HG03469 (cell line): Measurements from ENCODE around the gene FMOD.

Experiments
- ATAC-seq: cut with Tn5 transposase; IDR thresholded peaks from one replicate; pipeline ENCODE4 v1.9.1; 2021; ENCODE audit warnings: mild to moderate bottlenecking, moderate library complexity, moderate number of reproducible peaks; ENCODE audit not compliant: unreplicated experiment

FMOD gene

DNA sequence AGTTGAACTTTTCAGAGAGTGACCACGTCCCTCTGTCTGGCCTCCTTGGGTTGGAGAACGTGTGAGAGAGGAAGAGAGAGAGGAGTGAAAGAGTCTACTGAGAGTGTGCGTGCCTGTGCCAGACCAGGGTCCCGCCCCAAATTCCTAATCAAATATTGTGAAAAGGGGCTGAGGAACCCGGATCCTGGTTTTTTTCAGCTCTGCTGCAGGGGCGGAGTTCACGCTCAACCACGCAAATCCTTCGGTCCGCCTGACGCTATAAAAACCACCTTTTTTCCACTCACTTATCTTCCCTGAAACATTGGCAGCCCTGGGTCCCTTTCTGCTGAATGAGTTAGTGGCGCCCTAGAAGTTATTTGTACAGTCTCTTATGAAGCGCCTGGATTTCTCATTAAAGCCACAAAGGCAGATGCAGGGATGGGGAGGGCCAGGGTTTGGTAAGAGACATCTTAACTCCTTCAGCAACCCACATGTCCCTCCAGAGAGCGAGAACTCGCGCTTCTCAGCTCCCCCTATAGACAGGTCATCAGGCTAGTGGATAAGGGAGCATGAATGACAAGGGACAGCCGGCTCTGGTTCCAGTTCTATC is at the start of gene FMOD:
FMOD (minus strand) TSS at position 86 of the 589 bp plus-strand sequence. CDS start 2,852 bp downstream, outside the sequence.
- ATAC-seq = no peak

DNA sequence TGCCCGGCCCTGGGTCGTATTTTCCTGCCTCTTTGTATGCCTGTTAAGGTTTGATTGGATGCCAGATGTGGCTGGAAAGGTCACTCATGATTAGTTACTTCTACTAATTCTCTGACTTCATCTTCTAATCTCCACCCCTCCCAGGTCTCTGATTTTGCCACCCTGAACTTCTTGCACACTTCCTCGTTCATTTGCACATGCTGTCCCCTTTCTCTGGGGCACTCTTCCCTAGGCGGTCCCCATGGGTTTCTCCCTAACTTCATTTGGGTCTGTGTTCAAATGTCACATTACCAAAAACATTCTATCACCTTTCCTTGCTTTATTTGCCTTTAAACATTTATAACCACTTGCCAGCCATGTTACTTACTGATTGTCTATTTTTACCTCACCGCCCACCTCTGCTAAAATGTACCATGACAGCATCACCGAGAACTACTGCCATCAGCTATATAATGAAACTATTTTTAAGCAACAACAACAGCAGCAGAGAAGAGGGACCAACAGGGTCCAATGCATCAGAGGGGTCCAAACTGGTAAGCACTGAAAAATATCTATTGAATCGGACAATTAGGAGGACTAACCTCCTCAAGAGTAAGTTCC is 45.8 kb upstream of the FMOD start:
- no peak for ATAC-seq

DNA sequence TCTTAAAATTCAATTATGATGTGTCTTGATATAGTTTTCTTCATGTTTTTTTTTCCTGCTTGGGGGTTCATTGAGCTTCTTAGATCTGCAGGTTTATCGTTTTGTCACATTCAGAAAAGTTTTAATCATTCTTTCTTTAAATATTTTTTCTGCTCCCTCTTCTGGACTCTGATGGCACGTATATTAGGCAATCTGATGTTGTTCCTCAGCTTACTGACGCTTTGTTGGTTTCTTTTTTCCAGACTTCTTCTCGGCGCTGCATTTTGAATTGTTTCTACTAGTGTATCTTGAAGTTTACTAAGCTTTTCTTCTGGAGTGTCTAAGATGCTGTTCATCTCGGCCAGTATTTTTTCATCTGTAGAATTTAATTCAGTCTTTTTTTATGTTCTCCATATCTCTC is 44.8 kb upstream of the FMOD start:
- ATAC-seq = no peak

DNA sequence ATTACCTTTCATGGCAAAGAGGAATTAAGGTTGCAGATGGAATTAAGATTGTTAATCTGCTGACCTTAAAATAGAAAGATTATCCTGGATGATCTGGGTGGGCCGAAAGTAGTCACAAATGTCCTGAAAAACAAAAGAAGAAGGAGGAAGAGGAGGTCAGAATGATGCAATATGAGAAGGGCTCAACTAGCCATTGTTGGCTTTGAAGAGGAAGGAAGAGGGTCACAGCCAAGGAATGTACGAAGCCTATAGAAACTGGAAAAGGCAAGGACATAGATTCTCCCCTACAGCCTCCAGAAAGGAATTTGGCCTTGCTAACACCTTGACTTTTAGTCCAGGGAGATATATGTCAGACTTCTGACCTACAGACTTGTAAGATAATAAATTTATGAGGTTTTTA is 39.4 kb upstream of the FMOD start:
- ATAC-seq = no peak

DNA sequence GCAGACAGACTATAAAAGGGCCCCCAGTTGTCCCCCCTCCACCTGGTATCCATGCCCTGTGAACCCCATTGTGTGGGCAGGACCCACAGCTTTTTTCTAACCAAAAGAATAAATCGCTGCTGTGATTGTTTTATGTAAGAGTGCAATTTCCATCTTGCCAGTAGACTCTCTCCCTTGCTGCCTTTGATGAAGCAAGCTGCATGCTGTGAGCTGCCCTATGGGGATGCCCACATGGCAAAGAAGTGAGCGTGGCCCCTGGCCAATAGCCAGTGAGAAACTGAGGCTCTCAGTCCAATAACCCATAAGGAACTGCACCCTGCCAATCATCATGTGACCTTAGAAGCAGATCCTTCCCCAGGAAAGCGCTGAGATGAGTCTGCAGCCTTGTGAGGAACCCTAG is 37.8 kb upstream of the FMOD start:
- no peak for ATAC-seq

GRCh38 chr1:203382026-203382425 is 31.1 kb upstream of the FMOD start:
- no peak for ATAC-seq

- no peak for ATAC-seq
These were observed 30.3 kb upstream of the FMOD start for GRCh38 chr1:203381151-203381751.

DNA sequence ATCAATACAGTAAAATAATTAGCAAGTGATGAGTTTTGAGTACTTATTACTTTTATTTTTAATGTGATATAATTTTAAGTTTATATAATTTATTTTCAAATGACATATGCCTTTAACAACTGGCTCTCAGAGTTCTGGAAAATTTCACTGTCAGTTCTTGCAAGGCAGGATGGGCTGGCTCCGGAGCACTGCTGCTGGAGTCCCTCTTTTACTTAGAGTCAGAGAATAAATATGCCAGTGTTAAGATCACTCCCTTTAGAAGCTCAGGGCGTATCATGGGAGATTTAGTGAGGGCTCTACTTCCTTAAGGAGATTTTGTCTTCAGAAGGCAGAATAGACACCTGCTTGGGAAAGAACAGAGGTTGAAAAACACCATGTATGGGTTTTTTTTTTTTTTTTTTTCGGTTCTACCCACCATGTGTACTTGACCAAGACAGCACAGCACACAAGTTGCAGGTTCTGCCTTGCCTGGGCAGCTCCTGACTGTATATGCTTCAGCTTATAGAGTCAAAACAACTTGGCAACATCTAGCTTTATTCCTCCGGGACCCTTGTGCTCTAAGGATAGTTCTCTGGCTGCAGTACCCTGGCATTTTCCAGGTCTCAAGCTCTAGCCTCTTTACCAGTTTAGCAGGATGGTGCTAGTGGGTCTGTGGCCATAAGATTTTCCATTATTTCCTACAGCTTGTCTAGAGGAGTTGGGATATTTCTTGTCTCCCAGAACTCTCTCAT is 29.7 kb upstream of the FMOD start:
- ATAC-seq = no peak

DNA sequence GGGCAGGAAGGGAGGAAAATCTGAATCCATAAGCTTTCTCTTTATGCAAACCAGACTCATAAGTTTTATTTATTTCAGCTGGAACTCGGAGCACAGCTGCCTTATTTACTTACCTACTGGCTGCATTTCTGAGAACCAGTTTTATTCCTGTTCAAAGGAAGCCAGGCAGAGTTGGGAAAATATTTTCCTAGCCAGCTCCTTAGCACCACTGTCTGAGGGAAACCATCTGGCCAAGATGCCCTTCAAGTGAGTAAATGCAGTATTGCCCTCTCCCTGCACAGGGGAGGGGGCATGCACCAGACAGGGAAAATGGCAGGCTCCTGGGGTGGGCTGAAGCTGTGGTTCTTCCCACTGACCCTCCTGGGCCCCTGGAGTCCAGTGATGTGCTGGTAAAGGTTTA is 28.9 kb upstream of the FMOD start:
- ATAC-seq = no peak

DNA sequence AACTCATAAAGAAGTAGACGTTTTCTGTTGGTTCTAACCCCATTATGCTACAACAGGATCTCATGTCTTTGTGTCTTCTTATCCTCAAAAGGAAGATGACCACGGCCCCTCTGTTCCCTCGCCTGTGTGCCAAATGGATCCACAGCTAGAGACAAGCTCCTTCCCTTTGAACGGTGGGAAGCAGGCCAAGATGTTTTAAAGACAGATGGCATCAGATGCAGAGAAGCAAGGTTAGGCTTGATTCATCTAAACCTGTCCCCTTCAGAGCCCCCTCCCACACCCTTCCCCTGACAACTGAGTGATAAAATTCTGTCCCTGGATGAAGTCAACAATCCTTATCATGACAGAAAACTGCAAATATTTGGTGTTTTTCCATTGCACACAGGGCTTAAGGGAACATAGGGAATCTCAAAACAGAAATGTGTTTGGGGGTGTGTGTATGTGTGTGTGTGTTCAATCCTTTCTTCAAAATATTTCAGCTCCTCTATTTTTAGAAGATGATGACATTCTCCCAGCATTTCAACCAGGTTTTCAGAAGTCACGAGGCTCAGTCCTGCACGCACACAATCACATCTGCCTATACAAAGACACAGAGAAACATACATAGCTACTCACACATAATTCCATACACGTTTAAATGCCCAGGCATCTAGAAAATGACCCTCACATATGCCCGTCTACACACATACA is 27.8 kb upstream of the FMOD start:
- no peak for ATAC-seq

DNA sequence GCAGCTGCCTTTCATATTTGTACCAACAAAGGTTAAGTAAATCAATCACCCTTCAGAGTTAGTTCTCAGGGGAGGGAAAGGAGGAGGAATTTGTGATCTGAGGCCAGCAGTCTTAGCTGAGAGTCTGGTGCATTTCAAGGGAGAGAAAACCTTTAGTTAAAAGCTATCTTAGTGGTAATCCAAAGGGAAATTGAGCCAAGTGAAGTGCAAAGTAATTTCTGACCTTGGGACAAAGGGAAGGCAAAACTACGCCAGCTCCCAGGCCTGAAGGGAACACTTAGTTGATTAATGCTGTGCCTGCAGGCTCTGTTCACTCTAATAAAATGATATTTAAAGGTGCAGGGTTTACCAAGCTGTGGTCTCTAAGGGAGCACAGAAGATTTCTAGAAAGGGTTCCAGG is 23.1 kb upstream of the FMOD start:
- ATAC-seq = no peak

DNA sequence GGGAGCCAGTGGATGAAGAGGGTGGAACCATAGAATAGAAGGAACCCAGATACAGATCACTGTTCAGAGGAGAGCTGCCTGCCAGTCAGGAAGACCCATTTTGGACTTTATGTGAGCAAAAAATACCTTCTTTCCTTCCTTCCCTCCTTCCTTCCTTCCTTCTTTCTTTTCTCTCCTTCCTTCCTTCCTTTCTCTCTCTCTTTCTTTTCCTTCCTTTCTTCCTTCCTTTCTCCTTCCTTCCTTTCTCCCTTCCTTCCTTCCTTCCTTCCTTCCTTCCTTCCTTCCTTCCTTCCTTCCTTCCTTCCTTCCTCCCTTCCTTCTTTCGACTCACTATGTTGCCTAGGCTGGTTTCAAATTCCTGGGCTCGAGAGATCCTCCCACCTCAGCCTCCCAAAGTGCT is 22.1 kb upstream of the FMOD start:
- no peak for ATAC-seq

DNA sequence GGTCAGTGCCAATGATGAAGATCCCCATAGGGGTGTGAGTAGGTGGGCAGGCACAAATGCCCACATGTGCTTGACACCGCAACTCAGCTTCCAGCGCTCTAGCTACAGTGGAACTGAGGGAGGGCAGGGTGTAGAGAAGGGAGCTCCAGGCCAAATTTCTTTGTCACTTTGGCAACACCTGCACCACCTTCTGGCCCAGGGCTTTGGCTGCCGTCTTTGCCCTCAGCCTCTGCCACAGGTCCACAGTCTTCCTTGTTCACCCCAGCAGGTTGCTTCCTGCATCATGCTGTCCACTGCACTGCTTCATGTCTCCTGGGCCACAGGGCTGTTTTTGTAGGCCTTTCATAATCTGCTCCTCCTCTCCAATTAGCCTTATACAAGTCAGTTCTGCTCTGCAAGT is 20.4 kb upstream of the FMOD start:
- ATAC-seq = no peak

GRCh38 chr1:203369666-203370065 is 18.7 kb upstream of the FMOD start:
- ATAC-seq = no peak

GRCh38 chr1:203368624-203369451 is 17.9 kb upstream of the FMOD start:
- ATAC-seq = no peak

- ATAC-seq = no peak
These were observed 16.1 kb upstream of the FMOD start for GRCh38 chr1:203367057-203367456.

- ATAC-seq = no peak
These were observed 15.6 kb upstream of the FMOD start for GRCh38 chr1:203366476-203366875.

GRCh38 chr1:203364806-203365205 is 13.9 kb upstream of the FMOD start:
- no peak for ATAC-seq

DNA sequence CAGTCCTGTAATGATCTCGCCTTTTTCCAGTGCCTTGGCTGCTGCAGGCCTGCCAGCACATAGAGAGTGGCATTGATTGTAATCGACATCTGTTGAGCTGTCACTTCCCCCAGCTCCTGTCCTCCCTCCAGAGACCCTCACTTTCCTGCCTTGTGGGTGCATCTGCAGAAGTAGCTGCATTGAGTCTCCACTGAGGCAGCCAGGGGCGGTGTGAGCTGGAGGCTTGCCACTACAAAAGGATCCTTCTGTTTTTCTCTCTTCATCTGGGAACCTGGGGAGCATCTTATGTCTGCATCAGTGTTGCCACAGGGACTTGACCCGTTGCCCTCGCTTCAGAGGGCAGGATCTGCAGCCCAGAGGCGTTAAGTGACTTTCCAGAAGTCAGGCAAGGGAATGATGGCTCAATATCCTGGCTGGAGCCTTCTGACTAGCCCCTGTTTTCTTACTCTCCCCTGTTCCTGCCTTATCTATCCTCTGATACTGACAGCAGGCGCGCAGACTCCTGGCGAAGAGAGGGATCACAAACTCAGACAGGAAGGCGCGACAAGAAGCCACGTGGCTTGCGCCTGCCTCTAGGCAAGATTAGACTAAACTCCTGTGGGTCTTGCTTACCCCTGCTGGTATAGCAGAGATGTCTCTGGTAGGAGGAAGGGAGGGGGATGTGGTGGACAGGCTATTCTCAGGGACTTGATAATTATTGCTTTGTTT is 13.3 kb upstream of the FMOD start:
- no peak for ATAC-seq

DNA sequence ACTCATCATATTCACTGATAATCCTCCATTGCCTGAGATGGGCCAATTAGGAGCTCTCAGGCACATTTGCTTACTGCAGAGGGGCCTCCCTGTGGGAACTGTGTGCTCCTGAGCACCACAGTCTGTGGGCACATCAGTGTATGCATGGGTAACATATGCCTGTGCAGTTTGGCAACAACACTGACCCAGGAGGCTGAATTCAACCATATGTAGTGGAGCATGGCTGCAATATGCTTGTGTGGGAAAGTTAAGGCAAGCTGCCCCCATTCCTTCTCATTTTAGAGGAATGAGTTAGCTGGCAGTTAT is 11.8 kb upstream of the FMOD start:
- no peak for ATAC-seq
